Activated CD4-positive, alpha-beta memory T cell treated with anti-CD3 and anti-CD28 coated beads, Interleukin-2, amount 10 ng/mL, durations not matched to agents 7 days and 5 days (primary cell): ENCODE measurements around the gene SWAP70. TPM values are rescaled to one million over a fixed set of nuclear protein-coding genes. Genes with fewer than 3 reads are reported as not detected.
"Not testable (repeated sequence)": the region's sequence is repeated elsewhere in the genome, so short reads cannot be mapped to it uniquely, and the experiment has no call there.

Experiments
- CTCF ChIA-PET: fragments of 350-600 bp; sonication (Branson Sonifier 250); formaldehyde crosslinking; loops from one replicate; lab custom pipeline; 2021; ENCODE audit warnings: antibody characterized with exemption, inconsistent platforms; lab: Charles Lee
- POLR2A ChIA-PET: fragments of 350-600 bp; sonication (Branson Sonifier 250); formaldehyde crosslinking; loops from one replicate; lab custom pipeline; 2021; ENCODE audit warnings: antibody characterized with exemption; lab: Charles Lee
- DNase-seq: peaks from one replicate; pipeline ENCODE4 v3.0.0-alpha.2; 2020
- H3K27ac Mint-ChIP-seq: one replicate; pipeline ENCODE4 v1.8.0; 2021; ENCODE audit warnings: mild to moderate bottlenecking, mixed read lengths
- H3K27me3 Mint-ChIP-seq: one replicate; pipeline ENCODE4 v1.8.0; 2021; ENCODE audit warnings: mixed read lengths
- H3K36me3 Mint-ChIP-seq: one replicate; pipeline ENCODE4 v1.8.0; 2021; ENCODE audit warnings: low read depth, mixed read lengths
- H3K4me1 Mint-ChIP-seq: one replicate; pipeline ENCODE4 v1.8.0; 2021; ENCODE audit warnings: mixed read lengths
- H3K4me3 Mint-ChIP-seq: one replicate; pipeline ENCODE4 v1.8.0; 2021; ENCODE audit warnings: mild to moderate bottlenecking, mixed read lengths
- H3K9me3 Mint-ChIP-seq: one replicate; pipeline ENCODE4 v1.8.0; 2021; ENCODE audit warnings: mixed read lengths
- total RNA-seq, 2 experiments: library from RNA; stranded (reverse); gene quantifications; one replicate each; pipeline ENCODE4 v1.2.3, GENCODE V29; 2021

SWAP70 gene
- total RNA-seq, 2 experiments from 2014 or later, result 8.6 to 9.1 TPM

DNA sequence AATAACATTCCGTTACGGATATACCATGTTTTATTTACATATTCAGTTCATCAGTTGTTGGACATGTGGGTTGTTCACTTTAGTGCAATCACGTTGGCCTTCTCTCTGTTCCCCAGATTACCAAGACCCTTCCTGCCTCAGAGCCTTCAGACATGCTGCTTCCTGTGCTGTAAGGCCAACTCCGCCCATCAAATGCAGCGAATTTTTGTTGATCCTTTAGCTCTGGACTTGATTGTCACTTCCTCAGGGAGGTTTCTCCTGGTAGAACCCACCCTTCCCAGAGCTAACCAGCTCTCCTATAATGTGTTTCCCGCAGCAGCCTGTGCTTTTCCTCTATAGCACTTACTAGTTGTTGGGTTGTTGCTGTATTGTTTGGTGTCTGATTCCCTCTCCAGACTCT is 39.4 kb downstream of the SWAP70 start:
- no peak for DNase-seq

DNA sequence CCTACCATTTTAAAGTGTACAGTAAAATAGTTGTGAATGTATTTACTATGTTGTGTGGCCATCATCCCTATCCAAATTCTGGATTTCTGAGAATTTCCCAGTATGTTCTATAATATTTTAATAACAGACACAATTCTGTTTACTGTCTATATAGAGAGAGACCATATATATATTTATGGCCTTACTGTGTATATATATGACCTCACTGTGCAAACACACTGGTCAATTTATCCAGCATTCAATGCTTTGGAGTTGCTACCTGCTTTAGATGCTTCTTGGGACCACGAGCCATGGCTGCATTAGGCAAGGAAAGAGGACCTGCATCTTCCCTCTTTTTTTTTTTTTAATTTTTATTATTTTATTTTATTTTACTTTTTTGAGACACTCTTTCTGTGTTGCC is 40.2 kb downstream of the SWAP70 start:
- DNase-seq, result no peak
- Mint-ChIP-seq H3K4me3 (no peak overlapping the region), H3K4me1 (peaks cover 13% of the 10 kb centered on the region), H3K36me3 (no peaks in the 10 kb centered on the region), H3K27ac (no peak overlapping the region), H3K27me3 (no peaks in the 10 kb centered on the region), H3K9me3 (no peaks in the 10 kb centered on the region)
- POLR2A ChIA-PET, result no interaction called here
- CTCF ChIA-PET, result no interaction called here

More for the DNA sequence above, 39.4 kb downstream of the SWAP70 start:
- H3K9me3 Mint-ChIP-seq, result no peaks in the 10 kb centered on the region
- ChIA-PET POLR2A (no interaction called here), CTCF (no interaction called here)
- no peak overlapping the region for H3K27ac Mint-ChIP-seq
- H3K27me3 Mint-ChIP-seq, result no peaks in the 10 kb centered on the region
- H3K4me3 Mint-ChIP-seq, result no peak overlapping the region
- peaks cover 13% of the 10 kb centered on the region for H3K4me1 Mint-ChIP-seq
- no peaks in the 10 kb centered on the region for H3K36me3 Mint-ChIP-seq

DNA sequence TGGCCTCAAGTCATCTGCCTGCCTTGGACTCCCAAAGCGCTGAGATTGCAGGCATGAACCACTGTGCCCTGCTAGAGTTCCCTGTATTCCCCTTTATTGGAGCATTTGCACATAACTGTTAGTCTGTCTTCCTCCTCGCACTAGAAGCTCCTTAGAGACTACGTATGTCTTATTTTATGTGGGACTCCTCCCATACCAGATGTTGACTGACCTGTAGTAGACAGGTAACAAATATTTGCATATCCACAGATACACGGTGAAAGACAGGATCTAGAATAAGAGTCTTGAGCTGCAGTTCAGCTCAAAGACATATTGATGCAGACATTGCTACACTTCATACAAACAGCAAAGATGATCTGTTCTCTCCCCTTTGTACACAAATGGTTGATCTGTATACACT is 40.7 kb downstream of the SWAP70 start:
- CTCF ChIA-PET, result no interaction called here
- no peak overlapping the region for H3K27ac Mint-ChIP-seq
- H3K4me1 Mint-ChIP-seq, result peaks cover 13% of the 10 kb centered on the region

GRCh38 chr11:9705361-9705760 is 41.5 kb downstream of the SWAP70 start:
- CTCF ChIA-PET, H3K27ac Mint-ChIP-seq, H3K9me3 Mint-ChIP-seq, H3K27me3 Mint-ChIP-seq, H3K36me3 Mint-ChIP-seq, H3K4me3 Mint-ChIP-seq, POLR2A ChIA-PET, DNase-seq: not testable (repeated sequence)
- peaks cover 13% of the 10 kb centered on the region for H3K4me1 Mint-ChIP-seq

More for the DNA sequence above, 40.7 kb downstream of the SWAP70 start:
- Mint-ChIP-seq H3K9me3 (no peaks in the 10 kb centered on the region), H3K4me3 (no peak overlapping the region), H3K36me3 (no peaks in the 10 kb centered on the region), H3K27me3 (no peaks in the 10 kb centered on the region)
- POLR2A ChIA-PET, result no interaction called here
- no peak for DNase-seq

DNA sequence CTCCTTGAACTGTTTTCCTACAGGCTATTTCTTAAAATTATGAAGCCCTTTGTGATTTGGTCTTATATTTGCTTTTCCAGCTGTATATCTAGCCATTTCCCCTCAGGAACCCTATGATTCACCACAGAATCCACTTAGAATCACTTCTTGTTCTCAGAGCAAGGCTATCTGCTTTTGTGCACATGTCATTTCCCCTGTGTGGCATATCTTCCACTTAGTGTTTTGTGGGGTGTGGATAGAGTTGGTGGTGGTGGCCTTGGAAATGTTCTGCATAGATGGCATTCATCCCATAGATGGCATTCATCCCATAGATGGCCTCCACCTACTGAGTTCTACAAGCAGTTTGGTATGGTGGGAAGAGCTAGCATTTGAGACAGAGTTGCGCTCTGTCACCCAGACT is 44.7 kb downstream of the SWAP70 start:
- Mint-ChIP-seq H3K4me1 (peaks cover under 1% of the 10 kb centered on the region), H3K27me3 (no peaks in the 10 kb centered on the region), H3K36me3 (no peaks in the 10 kb centered on the region), H3K4me3 (no peak overlapping the region), H3K27ac (no peak overlapping the region), H3K9me3 (no peaks in the 10 kb centered on the region)
- ChIA-PET CTCF (no interaction called here), POLR2A (no interaction called here)
- no peak for DNase-seq

- Mint-ChIP-seq H3K36me3 (peaks cover 5% of the 10 kb centered on the region), H3K4me3 (no peak overlapping the region), H3K27ac (no peak overlapping the region), H3K4me1 (no peaks in the 10 kb centered on the region), H3K9me3 (no peaks in the 10 kb centered on the region), H3K27me3 (no peaks in the 10 kb centered on the region)
- no peak for DNase-seq
- ChIA-PET CTCF (no interaction called here), POLR2A (interaction anchor here (0.7 kb wide), 1 partner anchor 1088 kb away, joined by 3 read pairs; no protein-coding TSS in a partner anchor)
Measured at GRCh38 chr11:9710223-9710622, 46.3 kb downstream of the SWAP70 start.

GRCh38 chr11:9710852-9711251 is 47.0 kb downstream of the SWAP70 start:
- H3K4me1 Mint-ChIP-seq, result peaks cover under 1% of the 10 kb centered on the region
- peaks cover 10% of the 10 kb centered on the region for H3K36me3 Mint-ChIP-seq
- peaks cover 6% of the 10 kb centered on the region for H3K9me3 Mint-ChIP-seq
- POLR2A ChIA-PET, result interaction anchor here (0.7 kb wide), 1 partner anchor 1088 kb away, joined by 3 read pairs; no protein-coding TSS in a partner anchor
- H3K27me3 Mint-ChIP-seq, result no peaks in the 10 kb centered on the region
- no peak overlapping the region for H3K27ac Mint-ChIP-seq
- no peak for DNase-seq
- no peak overlapping the region for H3K4me3 Mint-ChIP-seq
- CTCF ChIA-PET, result no interaction called here

DNA sequence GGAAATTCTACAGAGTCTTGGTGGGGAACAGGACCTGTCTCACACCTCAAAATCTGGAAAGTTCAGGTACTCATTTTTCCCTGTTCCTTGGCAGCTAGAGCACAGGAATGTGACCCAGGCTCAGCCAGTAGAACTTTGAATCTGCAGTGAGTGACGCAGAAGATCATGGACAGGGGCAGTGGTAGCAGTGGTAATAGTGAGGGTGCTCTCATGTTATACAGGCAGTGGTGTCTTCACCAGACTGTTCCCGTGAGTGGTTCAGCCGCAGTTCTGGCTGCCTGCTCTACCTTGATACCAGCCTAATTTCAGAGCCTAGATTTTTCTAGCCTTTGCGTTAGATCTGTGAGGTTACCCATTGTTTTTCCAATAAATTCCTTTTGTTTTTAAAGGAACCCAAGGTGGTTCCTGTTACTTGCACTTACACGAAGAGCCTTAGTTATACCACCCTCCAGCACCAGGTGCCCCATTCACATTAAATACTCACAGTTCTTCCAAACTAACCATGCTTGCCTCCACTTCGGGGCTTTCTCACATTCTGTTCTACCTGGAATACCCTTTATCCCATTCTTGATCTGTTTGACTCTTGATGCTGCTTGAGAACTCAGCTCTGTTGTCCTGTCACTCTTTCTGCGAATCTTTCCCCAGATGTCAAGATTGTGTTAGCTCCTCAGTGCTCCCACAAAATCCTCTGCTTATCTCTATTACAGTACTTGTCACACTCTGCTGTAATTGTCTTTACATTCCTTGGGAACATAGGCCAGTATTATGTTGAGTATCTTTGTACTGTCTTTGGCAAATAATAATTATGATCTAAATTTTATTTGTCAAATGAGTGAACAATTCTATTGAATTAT is 47.8 kb downstream of the SWAP70 start:
- Mint-ChIP-seq H3K4me3 (no peak overlapping the region), H3K36me3 (peaks cover 17% of the 10 kb centered on the region), H3K9me3 (peaks cover 9% of the 10 kb centered on the region), H3K4me1 (peaks cover 7% of the 10 kb centered on the region), H3K27ac (no peak overlapping the region), H3K27me3 (no peaks in the 10 kb centered on the region)
- CTCF ChIA-PET, result no interaction called here
- no peak for DNase-seq
- POLR2A ChIA-PET, result no interaction called here

GRCh38 chr11:9714272-9714940 is 50.5 kb downstream of the SWAP70 start:
- no peak for DNase-seq
- Mint-ChIP-seq H3K27me3 (no peaks in the 10 kb centered on the region), H3K4me1 (peaks cover 17% of the 10 kb centered on the region), H3K4me3 (no peak overlapping the region), H3K27ac (no peak overlapping the region), H3K36me3 (peaks cover 21% of the 10 kb centered on the region), H3K9me3 (peaks cover 9% of the 10 kb centered on the region)
- POLR2A ChIA-PET, result no interaction called here
- CTCF ChIA-PET, result interaction anchor here (0.8 to 1.2 kb wide), 2 partner anchors 100 to 362 kb away, joined by 3 to 5 read pairs; no protein-coding TSS in a partner anchor

DNA sequence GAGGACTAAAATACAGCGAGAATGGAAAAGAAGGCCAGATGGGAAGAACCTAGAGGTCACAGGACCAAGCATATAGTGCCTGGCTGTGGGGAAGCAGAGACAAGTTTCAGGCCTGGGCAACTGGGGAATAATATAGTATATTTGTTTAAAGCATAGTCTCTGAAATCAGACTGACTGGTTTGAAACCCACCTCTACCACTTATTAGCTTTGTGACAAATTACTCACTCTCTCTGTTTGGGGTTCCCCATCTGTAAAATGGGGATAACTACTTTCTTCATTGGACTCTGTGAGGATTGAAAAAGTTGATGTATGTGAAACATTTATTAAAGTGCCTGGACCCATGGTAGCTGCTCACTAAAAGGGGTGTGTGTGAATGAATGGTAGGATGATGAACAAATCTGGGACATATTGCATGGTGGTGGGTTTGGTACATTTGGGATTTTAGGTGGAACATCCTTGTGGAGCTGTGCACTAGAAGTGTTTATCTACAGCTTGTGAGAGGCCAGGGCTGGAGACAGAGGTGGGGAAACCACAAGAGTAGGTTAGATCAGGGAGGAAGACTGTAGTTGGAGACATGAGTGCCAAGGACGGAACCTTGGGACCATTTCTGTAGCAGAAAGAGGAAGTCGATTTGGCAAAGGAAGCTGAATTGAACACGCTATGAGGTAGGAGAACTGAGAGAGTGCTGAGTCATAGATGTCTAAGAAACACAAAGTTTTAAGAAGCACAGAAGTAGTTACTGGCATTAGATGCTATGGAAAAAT is 52.6 kb downstream of the SWAP70 start:
- CTCF ChIA-PET, result interaction anchor here (1.3 to 1.9 kb wide), 2 partner anchors 32 to 209 kb away, joined by 4 read pairs; no protein-coding TSS in a partner anchor
- Mint-ChIP-seq H3K27ac (peak overlapping the region; percentile 46), H3K4me1 (peaks cover 24% of the 10 kb centered on the region), H3K27me3 (no peaks in the 10 kb centered on the region), H3K9me3 (peaks cover 10% of the 10 kb centered on the region), H3K36me3 (peaks cover 24% of the 10 kb centered on the region), H3K4me3 (no peak overlapping the region)
- POLR2A ChIA-PET, result interaction anchor here (0.9 kb wide), 1 partner anchor 257 kb away, joined by 3 read pairs; no protein-coding TSS in a partner anchor
- DNase-seq, result no peak

- Mint-ChIP-seq H3K4me3 (no peak overlapping the region), H3K27ac (peak overlapping the region; percentile 46), H3K27me3 (no peaks in the 10 kb centered on the region), H3K9me3 (peaks cover 10% of the 10 kb centered on the region), H3K36me3 (peaks cover 24% of the 10 kb centered on the region), H3K4me1 (peaks cover 24% of the 10 kb centered on the region)
- ChIA-PET POLR2A (interaction anchor here (0.9 kb wide), 1 partner anchor 257 kb away, joined by 3 read pairs; no protein-coding TSS in a partner anchor), CTCF (interaction anchor here (1.3 to 1.9 kb wide), 2 partner anchors 32 to 210 kb away, joined by 4 read pairs; no protein-coding TSS in a partner anchor)
- no peak for DNase-seq
Measured at GRCh38 chr11:9717040-9717357, 53.1 kb downstream of the SWAP70 start.

GRCh38 chr11:9717719-9718118 is 53.8 kb downstream of the SWAP70 start:
- Mint-ChIP-seq H3K27me3 (no peaks in the 10 kb centered on the region), H3K4me3 (no peak overlapping the region), H3K27ac (no peak overlapping the region), H3K36me3 (peaks cover 24% of the 10 kb centered on the region), H3K4me1 (peaks cover 24% of the 10 kb centered on the region), H3K9me3 (peaks cover 10% of the 10 kb centered on the region)
- no peak for DNase-seq
- POLR2A ChIA-PET, result interaction anchor here (0.9 kb wide), 1 partner anchor 258 kb away, joined by 3 read pairs; no protein-coding TSS in a partner anchor
- CTCF ChIA-PET, result no interaction called here
